GM19099 (cell line): ENCODE data around the gene MYH7B.

Experiments used
- POLR2A ChIP-seq: IDR thresholded peaks from 3 replicates; pipeline ENCODE4 v1.6.1; 2011; ENCODE audit warnings: low read depth; ENCODE audit not compliant: insufficient read length; ENCODE audit errors: extremely low read depth

Gene MYH7B

GRCh38 chr20:34955231-34956040 lies at the start of gene MYH7B, which contains the start of gene GSS:
Gene MYH7B, plus strand, starts transcription at chr20:34955868. Its CDS starts 22,138 bp downstream, at chr20:34978006.
Gene GSS, minus strand, starts transcription at chr20:34955806. Its CDS starts 3,954 bp downstream, at chr20:34951852.
- TF ChIP-seq POLR2A, result peak; percentile 92

- TF ChIP-seq POLR2A, result no peak
Measured at GRCh38 chr20:34907616-34908469, 47.8 kb upstream of the MYH7B start.

GRCh38 chr20:34915131-34915530 lies 40.5 kb upstream of the MYH7B start:
- TF ChIP-seq POLR2A, result no peak

- no peak for TF ChIP-seq POLR2A
Measured at GRCh38 chr20:34915749-34916455, 39.8 kb upstream of the MYH7B start.

- TF ChIP-seq POLR2A, result no peak
Measured at GRCh38 chr20:34916774-34917354, 38.8 kb upstream of the MYH7B start.

- no peak for TF ChIP-seq POLR2A
Measured at GRCh38 chr20:34920055-34920454, 35.6 kb upstream of the MYH7B start.

GRCh38 chr20:34921436-34921835 lies 34.2 kb upstream of the MYH7B start:
- no peak for TF ChIP-seq POLR2A

GRCh38 chr20:34922654-34923381 lies 32.9 kb upstream of the MYH7B start:
- no peak for TF ChIP-seq POLR2A

- no peak for TF ChIP-seq POLR2A
Measured at GRCh38 chr20:34923414-34923813, 32.3 kb upstream of the MYH7B start.

- no peak for TF ChIP-seq POLR2A
Measured at GRCh38 chr20:34925341-34925740, 30.3 kb upstream of the MYH7B start.

GRCh38 chr20:34925981-34926380 lies 29.7 kb upstream of the MYH7B start:
- TF ChIP-seq POLR2A, result no peak

GRCh38 chr20:34926581-34926980 lies 29.1 kb upstream of the MYH7B start:
- no peak for TF ChIP-seq POLR2A

GRCh38 chr20:34927736-34928135 lies 27.9 kb upstream of the MYH7B start:
- TF ChIP-seq POLR2A, result no peak

GRCh38 chr20:34928411-34928810 lies 27.3 kb upstream of the MYH7B start:
- TF ChIP-seq POLR2A, result no peak

- no peak for TF ChIP-seq POLR2A
Measured at GRCh38 chr20:34931771-34932170, 23.9 kb upstream of the MYH7B start.
